Renal cortical epithelial cell (primary cell): ENCODE measurements around the gene LRP11. TPM values are rescaled to one million over a fixed set of nuclear protein-coding genes. Genes with fewer than 3 reads are reported as not detected.
A peak's percentile ranks its signal among the peaks of the same experiment; 100 is the strongest.
"Not testable (repeated sequence)": the region's sequence is repeated elsewhere in the genome, so short reads cannot be mapped to it uniquely, and the experiment has no call there.

Experiments used
- DNase-seq: peaks from one replicate; pipeline ENCODE4 v3.0.0-alpha.2; 2011; ENCODE audit warnings: low read depth
- total RNA-seq: library from RNA; depleted of rRNA; stranded (reverse); fragments of >200 nt; gene quantifications from 2 replicates; pipeline ENCODE4 v1.2.3, GENCODE V29; 2014

Gene LRP11
- total RNA-seq, 1 donor from 2014 or later: 34.4 TPM

GRCh38 chr6:149851461-149852110 is 12.6 kb downstream of the LRP11 start:
- DNase-seq: peak; percentile 22

- DNase-seq: not testable (repeated sequence)
Observed at GRCh38 chr6:149848343-149848742, 15.8 kb downstream of the LRP11 start.

GRCh38 chr6:149847939-149848267 is 16.3 kb downstream of the LRP11 start:
- DNase-seq: peak; percentile 66

- DNase-seq: peak; percentile 88
Observed at GRCh38 chr6:149846321-149846720, 17.8 kb downstream of the LRP11 start.

DNA sequence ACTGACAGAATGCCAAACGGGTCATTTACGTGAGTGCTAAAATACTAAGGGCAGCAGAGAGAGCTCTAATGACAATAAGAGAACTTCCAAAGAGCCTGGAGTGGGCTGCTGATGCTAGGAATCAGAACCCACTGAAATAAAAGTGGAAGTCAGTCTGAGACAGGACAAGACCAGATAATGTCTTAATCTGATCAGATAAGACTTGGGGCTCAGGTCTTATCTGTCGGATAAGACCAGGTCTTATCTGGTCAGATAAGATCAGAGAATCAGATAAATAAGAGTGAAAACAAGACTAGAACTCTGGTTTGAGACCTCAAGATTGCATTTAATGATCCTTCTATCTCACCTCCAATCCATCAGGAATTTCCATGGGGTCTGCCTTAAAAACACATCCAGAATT is 18.6 kb downstream of the LRP11 start:
- no peak for DNase-seq

DNA sequence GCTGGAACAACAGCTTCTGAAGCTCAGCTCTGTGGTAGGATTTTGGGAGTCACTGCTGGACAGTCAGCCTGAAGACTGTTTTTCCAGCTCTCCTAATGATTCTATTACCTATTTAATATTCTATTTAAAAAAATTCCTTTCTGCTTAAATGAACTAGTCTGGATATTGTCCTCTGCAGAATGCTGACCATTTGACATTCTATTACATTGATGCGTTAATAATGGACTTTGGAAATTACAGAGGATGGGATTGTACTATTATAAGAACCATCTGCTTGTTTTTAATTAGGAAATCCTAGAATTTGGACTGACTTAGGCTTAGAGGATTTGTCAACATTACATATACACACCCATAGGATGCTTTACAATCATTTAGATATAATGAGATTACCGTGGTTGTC is 19.7 kb downstream of the LRP11 start:
- no peak for DNase-seq

GRCh38 chr6:149844036-149844435 is 20.1 kb downstream of the LRP11 start:
- DNase-seq: peak; percentile 62

GRCh38 chr6:149843051-149843633 is 21.0 kb downstream of the LRP11 start:
- no peak for DNase-seq

GRCh38 chr6:149842331-149842730 is 21.8 kb downstream of the LRP11 start:
- DNase-seq: no peak

GRCh38 chr6:149840345-149841075 is 23.6 kb downstream of the LRP11 start:
- peak; percentile 46 for DNase-seq

GRCh38 chr6:149834513-149835481 is 29.4 kb downstream of the LRP11 start:
- peak; percentile 70 for DNase-seq

- no peak for DNase-seq
Observed at GRCh38 chr6:149833651-149834050, 30.5 kb downstream of the LRP11 start.

DNA sequence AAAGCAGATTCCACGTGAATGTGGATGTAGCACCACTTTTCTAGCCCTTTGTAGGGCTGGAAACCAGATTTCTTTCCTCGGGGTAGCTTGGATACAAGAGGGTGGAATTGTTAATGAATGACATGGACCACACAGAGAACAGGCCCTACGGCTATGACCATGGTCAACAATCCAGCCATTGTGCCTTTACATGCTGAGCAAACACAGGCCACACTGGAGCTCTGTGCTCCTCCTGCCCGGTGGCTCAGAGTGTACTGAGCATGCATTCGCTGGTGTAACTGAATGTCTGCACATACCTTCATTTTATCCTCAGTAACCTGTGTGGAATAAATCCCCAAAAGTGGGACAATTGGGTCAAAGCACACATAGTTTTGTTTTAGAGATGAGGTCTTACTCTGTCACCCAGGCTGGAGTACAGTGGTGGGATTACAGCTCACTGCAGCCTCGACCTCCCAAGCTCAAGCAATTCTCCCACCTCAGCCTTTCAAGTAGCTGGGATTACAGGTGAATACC is 32.8 kb downstream of the LRP11 start:
- peak; percentile 65 for DNase-seq

DNA sequence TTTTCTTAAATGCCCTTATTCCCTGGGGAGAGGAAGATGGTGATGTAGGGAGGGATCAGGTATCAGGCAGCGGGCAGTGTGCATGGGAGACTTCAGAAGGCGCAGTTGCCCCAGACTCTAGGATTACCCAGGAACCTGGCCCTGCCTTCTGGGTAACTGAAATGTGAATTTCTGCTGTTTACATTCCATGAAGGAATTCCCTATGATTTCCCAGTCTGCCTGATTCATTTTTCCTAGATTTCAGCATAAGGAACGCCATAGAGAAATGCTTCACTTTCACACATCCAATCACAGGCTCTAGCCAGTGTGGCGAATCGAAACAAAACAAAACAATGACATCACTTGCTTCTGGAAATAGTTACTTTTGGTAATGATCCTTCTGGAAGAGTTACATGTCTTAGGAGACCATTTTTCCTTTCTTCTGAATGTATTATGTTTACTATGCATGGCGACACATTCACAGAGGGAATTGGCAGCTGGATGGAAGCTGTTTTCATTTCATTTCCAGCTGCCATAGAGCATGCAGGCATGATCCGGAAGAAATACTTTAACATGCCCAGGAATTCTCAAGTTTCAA is 33.3 kb downstream of the LRP11 start:
- DNase-seq: no peak

GRCh38 chr6:149825292-149825691 is 38.9 kb downstream of the LRP11 start:
- no peak for DNase-seq

GRCh38 chr6:149823013-149823412 is 41.1 kb downstream of the LRP11 start:
- DNase-seq: no peak

DNA sequence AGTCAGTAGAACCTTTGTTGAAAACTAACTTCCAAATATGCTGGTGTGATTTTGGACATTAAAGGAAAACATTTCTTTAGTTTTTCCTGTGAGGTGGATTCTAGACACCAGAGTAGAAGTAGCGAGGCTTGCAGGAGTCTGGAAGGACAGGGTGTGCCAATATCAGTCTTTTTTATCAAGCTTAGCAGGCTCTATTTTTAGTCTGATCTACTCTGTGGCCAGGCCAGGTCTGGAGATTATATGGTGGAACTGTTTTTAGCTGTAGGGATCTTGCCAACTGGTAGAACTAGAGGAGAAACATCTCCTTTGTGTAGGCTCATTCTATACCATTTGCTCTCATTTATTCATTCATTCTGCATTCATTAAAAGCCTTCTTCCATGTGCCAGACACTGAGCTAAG is 42.7 kb downstream of the LRP11 start:
- DNase-seq: no peak

GRCh38 chr6:149820506-149820905 is 43.7 kb downstream of the LRP11 start:
- no peak for DNase-seq

- no peak for DNase-seq
Observed at GRCh38 chr6:149815788-149816187, 48.4 kb downstream of the LRP11 start.

DNA sequence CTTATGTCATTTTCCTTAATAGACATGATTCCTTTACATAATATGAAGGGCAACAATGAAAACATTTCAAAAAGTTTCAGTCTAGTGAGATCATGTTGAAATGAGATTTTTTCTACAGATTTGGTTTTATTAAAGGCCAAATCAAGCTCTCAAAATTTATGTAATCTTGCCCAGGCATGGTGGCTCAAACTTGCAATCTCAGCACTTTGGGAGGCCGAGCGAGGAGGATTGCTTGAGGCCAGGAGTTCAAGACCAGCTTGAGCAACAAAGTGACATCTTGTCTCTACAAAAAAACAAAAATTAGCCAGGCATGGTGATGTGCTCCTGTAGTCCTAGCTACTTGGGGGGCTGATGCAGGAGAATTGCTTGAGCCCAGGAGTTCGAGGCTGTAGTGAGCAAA is 50.8 kb downstream of the LRP11 start:
- DNase-seq: no peak

GRCh38 chr6:149809798-149810197 is 54.4 kb downstream of the LRP11 start:
- no peak for DNase-seq

DNA sequence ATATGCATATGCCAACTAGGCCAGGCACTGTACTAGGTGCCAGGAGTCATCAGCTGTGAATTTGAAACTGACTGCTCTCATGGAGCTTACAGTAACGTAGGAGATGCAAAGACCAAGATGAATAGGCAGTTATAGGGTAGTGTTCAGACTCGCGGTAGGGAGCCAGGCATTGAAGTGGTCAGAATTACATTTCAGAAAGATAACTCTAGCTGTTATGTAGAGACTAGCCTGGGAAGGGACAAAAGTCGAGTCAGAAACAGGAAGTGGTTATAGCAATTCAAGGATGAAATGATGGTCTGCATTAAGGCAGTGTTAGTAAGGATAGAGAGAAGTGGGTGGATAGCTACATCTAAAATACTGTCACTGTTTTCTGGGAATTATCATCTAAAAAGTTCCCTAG is 58.0 kb downstream of the LRP11 start:
- no peak for DNase-seq
